ENCODE measurements around the gene KRTAP10-1. TPM values are rescaled to one million over a fixed set of nuclear protein-coding genes. Genes with fewer than 3 reads are reported as not detected.

The KRTAP10-1 gene
- total and polyA plus RNA-seq, 2 of the 8 experiments (the other 6 are each of a cell fraction or from before 2014, with no cell fraction given) = 0.08 TPM; not detected in 1

- peaks cover 0 to 8% of the 10 kb centered on the region in 2 experiments; a peak in 1 of 4 replicates for H3K9me3 ChIP-seq (ENCODE audit: insufficient read depth in 2 of 2, low read depth in 1 of 2, low read length in 1 of 2)
- no peak overlapping the region for H4K91ac ChIP-seq (replicated peaks; ENCODE audit: insufficient read length, low read length)
- peaks cover 11% of the 10 kb centered on the region; the same call in 1 of the 2 replicates for H3K23me2 ChIP-seq (ENCODE audit: low read depth, low read length)
- H3K14ac ChIP-seq (ENCODE audit: insufficient read length) = no peak overlapping the region
- no peak overlapping the region for H2AK5ac ChIP-seq (ENCODE audit: low read depth, low read length)
- H3K9ac ChIP-seq (replicated peaks in 1 of 4; ENCODE audit: extremely low read depth in 1 of 4, low read depth in 3 of 4, low read length in 3 of 4) = no peak overlapping the region
- H2BK120ac ChIP-seq (replicated peaks; ENCODE audit: low read depth, low read length) = no peak overlapping the region
- FAIRE-seq = no peak
- H4K20me1 ChIP-seq (replicated peaks in 1 of 2; ENCODE audit: control insufficient read depth in 1 of 2, insufficient read depth in 2 of 2, low read length in 2 of 2) = peaks cover 0 to 2% of the 10 kb centered on the region in 2 experiments
- H3K79me2 ChIP-seq (ENCODE audit: control insufficient read depth in 1 of 2, insufficient read depth in 2 of 2, low read length in 2 of 2) = no peaks in the 10 kb centered on the region
- no peak overlapping the region for H3K4me2 ChIP-seq (ENCODE audit: insufficient read depth in 1 of 2, low read depth in 2 of 2, low read length in 2 of 2)
- no peak overlapping the region for H2BK12ac ChIP-seq (ENCODE audit: low read depth, low read length)
- H3K23ac ChIP-seq (ENCODE audit: insufficient read length) = no peak overlapping the region
- no peak for DNase-seq (ENCODE audit: low read depth in 1 of 2, low spot score in 2 of 2)
- H2AFZ ChIP-seq (ENCODE audit: low read length) = no peak overlapping the region
- WGBS, 2 experiments (ENCODE audit: extremely low coverage in 1 of 2, insufficient coverage in 1 of 2, insufficient read length in 1 of 2, insufficient replicate concordance in 2 of 2, low coverage in 1 of 2, low lambda C conversion rate in 2 of 2, missing lambda C conversion rate in 1 of 2) = 95% methylated on average over 17 of the region's 17 CpGs; no CpG with 5 or more reads in 1 of the 2 experiments
- no peaks in the 10 kb centered on the region for H3K79me1 ChIP-seq (ENCODE audit: low read depth, low read length)
- no peak overlapping the region for H2BK15ac ChIP-seq (ENCODE audit: low read length)
- H3K56ac ChIP-seq (replicated peaks; ENCODE audit: insufficient read length, low read depth, low read length) = no peak overlapping the region
- no peak overlapping the region for H3K4me3 ChIP-seq (ENCODE audit: extremely low read depth in 1 of 4, insufficient read depth in 2 of 4, low read depth in 3 of 4, low read length in 4 of 4)
- H2BK20ac ChIP-seq (ENCODE audit: low read length) = no peak overlapping the region
- no peaks in the 10 kb centered on the region for H3K36me3 ChIP-seq (ENCODE audit: control insufficient read depth in 2 of 4, insufficient read depth in 4 of 4, low read length in 3 of 4)
- CTCF ChIA-PET (ENCODE audit: partially characterized antibody) = interaction anchor here (1.2 to 1.5 kb wide), 2 partner anchors 220 to 264 kb away, joined by 4 to 5 read pairs; no protein-coding TSS in a partner anchor
- peaks cover 0 to 3% (median 0%) of the 10 kb centered on the region in 4 experiments; a peak in 1 of 7 replicates for H3K27me3 ChIP-seq (replicated peaks in 1 of 4; ENCODE audit: control insufficient read depth in 3 of 4, extremely low read depth in 1 of 4, insufficient read depth in 3 of 4, low read length in 3 of 4)
- no peak overlapping the region for H4K5ac ChIP-seq (ENCODE audit: insufficient read length, low read depth, low read length)
- POLR2A ChIA-PET (ENCODE audit: partially characterized antibody) = no interaction called here
- no peak overlapping the region for H3K27ac ChIP-seq (ENCODE audit: low read depth, low read length)
- H3K4ac ChIP-seq (replicated peaks; ENCODE audit: insufficient read length, low read depth, low read length) = no peak overlapping the region
- H3K4me1 ChIP-seq (replicated peaks in 1 of 4; ENCODE audit: control insufficient read depth in 3 of 4, insufficient read depth in 4 of 4, low read length in 3 of 4) = peaks cover 0 to 3% (median 0%) of the 10 kb centered on the region in 4 experiments; a peak in 1 of 7 replicates
- H4K8ac ChIP-seq (ENCODE audit: extremely low read depth, insufficient read depth, low read length) = no peak overlapping the region; the same call in 1 of the 2 replicates
- no peak for TF ChIP-seq SIRT6 (IDR thresholded peaks at IDR 0.05; ENCODE audit: low read length)
- no peak for TF ChIP-seq KDM5A (IDR thresholded peaks at IDR 0.05; ENCODE audit: low read length)
- TF ChIP-seq SIX5 (IDR thresholded peaks at IDR 0.05; ENCODE audit: low read depth, low read length) = no peak
- TF ChIP-seq CREB1 (IDR thresholded peaks at IDR 0.05) = no peak
- no peak for TF ChIP-seq SRF (IDR thresholded peaks at IDR 0.05; ENCODE audit: low read depth, low read length)
- no peak for TF ChIP-seq PHF8 (conservative IDR thresholded peaks at IDR 0.05; ENCODE audit: low read depth, low read length)
- no peak overlapping the region for H3K18ac ChIP-seq (ENCODE audit: extremely low read depth, low read length)
- no peak overlapping the region for H2BK5ac ChIP-seq (ENCODE audit: low read depth, low read length)
Observed at GRCh38 chr21:44529011-44529421, 11.0 kb downstream of the KRTAP10-1 start.

Data from H1 (cell line).